Measurements from ENCODE around the gene UQCR11.

The UQCR11 gene

DNA sequence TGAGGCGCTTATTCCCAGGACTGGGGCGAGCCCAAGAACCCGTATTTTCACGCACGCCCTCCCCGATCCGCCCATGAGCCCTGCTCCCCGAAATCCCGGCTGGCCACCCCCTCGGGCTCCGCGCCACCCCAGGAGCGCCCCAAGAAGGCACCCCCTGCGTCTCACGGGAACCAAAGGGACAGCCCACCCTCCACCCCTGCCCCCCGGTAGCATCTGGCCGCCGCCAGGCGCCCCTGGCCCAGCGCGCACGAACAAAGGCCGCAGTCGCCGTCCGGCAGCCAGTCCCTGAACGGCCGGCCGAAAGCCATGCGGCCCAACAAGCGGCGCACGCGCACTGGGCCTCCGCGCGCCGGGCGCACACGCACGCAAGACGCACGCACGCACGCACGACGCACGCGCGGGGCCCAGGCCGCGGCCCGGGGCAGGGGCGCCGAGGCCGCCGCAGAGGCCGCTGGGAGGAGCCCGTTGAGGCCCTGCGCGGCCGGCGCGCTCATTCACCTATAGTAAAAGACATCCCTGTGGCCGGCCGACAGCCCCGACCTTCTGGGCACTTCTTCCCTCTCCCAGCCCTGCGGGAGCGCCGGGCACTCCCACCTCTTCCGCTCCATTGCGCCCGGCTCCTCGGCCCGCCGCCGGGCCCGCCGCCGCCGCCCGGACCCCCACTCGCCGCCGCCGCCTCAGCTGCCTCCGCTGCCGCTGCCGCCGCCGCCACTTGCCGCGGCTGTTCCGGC lies 13.1 kb downstream of the UQCR11 start:
- Histone ChIP-seq H3K4me1 (ENCODE audit: insufficient read depth, poor library complexity, severe bottlenecking) (peaks cover 30% of the 10 kb centered on the region), H3K27me3 (ENCODE audit: insufficient read depth, poor library complexity, severe bottlenecking) (no peaks in the 10 kb centered on the region), H3K9me3 (ENCODE audit: severe bottlenecking) (no peaks in the 10 kb centered on the region), H3K4me3 (ENCODE audit: severe bottlenecking) (peak overlapping the region; percentile 95), H3K27ac (ENCODE audit: poor library complexity, severe bottlenecking) (peak overlapping the region; percentile 90), H3K36me3 (ENCODE audit: low read depth) (peaks cover 8% of the 10 kb centered on the region)
- ATAC-seq (ENCODE audit: low read depth) (peak; percentile 71), DNase-seq (ENCODE audit: low spot score) (no peak)
- TF ChIP-seq, protein P1, sequence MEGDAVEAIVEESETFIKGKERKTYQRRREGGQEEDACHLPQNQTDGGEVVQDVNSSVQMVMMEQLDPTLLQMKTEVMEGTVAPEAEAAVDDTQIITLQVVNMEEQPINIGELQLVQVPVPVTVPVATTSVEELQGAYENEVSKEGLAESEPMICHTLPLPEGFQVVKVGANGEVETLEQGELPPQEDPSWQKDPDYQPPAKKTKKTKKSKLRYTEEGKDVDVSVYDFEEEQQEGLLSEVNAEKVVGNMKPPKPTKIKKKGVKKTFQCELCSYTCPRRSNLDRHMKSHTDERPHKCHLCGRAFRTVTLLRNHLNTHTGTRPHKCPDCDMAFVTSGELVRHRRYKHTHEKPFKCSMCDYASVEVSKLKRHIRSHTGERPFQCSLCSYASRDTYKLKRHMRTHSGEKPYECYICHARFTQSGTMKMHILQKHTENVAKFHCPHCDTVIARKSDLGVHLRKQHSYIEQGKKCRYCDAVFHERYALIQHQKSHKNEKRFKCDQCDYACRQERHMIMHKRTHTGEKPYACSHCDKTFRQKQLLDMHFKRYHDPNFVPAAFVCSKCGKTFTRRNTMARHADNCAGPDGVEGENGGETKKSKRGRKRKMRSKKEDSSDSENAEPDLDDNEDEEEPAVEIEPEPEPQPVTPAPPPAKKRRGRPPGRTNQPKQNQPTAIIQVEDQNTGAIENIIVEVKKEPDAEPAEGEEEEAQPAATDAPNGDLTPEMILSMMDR (IDR thresholded peaks at IDR 0.05; ENCODE audit: poor library complexity, severe bottlenecking), result no peak

DNA sequence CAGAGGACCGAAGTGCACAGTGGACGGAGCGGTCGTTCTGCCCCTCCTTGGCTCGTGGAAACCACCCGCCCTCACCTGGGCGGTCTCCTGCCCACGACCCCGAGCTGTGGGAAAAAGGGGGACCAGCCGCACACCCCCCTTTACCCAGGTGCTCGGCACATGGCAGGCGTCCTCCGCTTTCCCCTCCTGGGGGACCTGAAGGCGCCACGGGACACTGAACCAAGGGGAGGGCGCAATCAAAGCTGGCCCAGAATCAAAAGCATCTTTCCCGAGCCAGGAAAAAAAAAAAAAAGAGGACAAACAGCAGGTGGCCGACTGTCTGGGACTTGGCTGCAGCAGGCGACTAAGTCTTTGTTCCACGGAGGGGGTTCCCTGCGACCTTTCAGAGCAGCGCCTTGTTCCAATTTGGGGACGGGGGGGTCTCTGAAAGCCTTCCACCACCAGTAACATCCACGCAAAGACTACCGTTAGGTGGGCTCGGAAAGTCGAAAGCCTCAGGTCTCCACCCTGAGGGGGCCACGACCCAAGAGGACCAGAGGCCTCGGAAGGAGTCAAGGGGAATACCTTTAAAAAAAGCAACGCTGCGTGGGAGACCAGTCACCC lies 13.7 kb downstream of the UQCR11 start:
- no peaks in the 10 kb centered on the region for H3K9me3 ChIP-seq (ENCODE audit: severe bottlenecking)
- DNase-seq (ENCODE audit: low spot score) (no peak), ATAC-seq (ENCODE audit: low read depth) (no peak)
- no peaks in the 10 kb centered on the region for H3K27me3 ChIP-seq (ENCODE audit: insufficient read depth, poor library complexity, severe bottlenecking)
- peak overlapping the region; percentile 90 for H3K27ac ChIP-seq (ENCODE audit: poor library complexity, severe bottlenecking)
- TF ChIP-seq, protein P1 (IDR thresholded peaks at IDR 0.05; ENCODE audit: poor library complexity, severe bottlenecking), result no peak
- H3K4me1 ChIP-seq (ENCODE audit: insufficient read depth, poor library complexity, severe bottlenecking), result peaks cover 30% of the 10 kb centered on the region
- peaks cover 2% of the 10 kb centered on the region for H3K36me3 ChIP-seq (ENCODE audit: low read depth)
- H3K4me3 ChIP-seq (ENCODE audit: severe bottlenecking), result peak overlapping the region; percentile 95

DNA sequence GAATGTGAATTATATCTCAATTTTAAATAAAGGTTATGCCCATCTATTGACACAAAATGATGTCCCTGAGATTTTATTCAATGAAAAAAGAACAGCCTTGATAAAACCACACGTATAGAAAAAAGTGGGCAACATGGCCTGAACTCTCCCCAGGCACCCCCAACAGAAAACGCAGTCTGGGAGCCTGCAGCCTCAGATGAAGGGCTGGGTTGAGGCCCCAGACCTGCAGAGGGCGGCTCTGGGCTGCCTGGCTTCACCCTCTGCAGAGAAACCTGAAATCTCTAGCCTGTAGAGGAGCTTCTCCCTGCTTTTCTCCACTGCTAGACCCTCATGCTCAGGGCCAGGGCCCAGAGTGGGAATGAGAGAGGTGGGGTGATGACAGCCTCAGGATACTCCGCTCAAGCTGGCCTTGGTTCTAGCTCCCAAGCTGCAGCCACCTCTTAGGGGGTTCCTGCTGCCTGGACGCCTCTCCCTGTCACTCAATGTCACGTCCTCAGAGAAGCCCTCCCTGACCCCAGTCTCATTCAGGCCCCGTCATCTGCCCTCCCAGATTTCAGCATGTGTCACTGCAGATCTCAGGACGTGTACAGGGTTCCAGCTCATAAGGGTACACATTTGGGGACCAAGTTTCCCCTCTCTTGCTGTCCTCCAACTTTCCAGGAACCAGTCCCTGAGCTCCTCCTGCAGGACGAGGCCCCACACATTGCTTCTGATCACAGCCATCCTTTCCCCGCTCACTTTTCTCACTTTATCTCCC lies 14.4 kb downstream of the UQCR11 start:
- no peaks in the 10 kb centered on the region for H3K27me3 ChIP-seq (ENCODE audit: insufficient read depth, poor library complexity, severe bottlenecking)
- peaks cover 30% of the 10 kb centered on the region for H3K4me1 ChIP-seq (ENCODE audit: insufficient read depth, poor library complexity, severe bottlenecking)
- DNase-seq (ENCODE audit: low spot score), result peak; percentile 38

DNA sequence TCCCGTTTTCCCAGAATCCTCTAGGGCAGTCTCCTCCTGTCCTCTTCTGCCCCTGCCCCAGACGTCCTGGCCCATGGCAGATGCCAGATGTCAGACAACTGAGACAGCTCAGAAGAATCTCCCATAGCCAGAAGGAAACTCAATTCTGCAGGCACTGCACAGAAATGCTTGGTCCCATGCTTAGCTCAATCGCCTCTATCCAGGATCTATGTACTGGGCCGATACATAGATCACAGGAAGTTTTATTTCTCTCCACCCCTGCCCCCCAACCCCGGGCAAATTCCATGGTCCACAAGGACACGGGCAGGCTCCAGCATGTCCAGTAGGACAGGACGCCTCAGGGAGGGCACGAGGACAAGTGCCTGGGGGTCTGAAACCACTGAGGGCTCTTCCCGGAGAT lies 17.4 kb downstream of the UQCR11 start:
- peaks cover 19% of the 10 kb centered on the region for H3K36me3 ChIP-seq (ENCODE audit: low read depth)
- TF ChIP-seq, protein P1 (IDR thresholded peaks at IDR 0.05; ENCODE audit: poor library complexity, severe bottlenecking), result no peak
- no peaks in the 10 kb centered on the region for H3K27me3 ChIP-seq (ENCODE audit: insufficient read depth, poor library complexity, severe bottlenecking)
- H3K27ac ChIP-seq (ENCODE audit: poor library complexity, severe bottlenecking), result peak overlapping the region; percentile 90
- no peaks in the 10 kb centered on the region for H3K9me3 ChIP-seq (ENCODE audit: severe bottlenecking)
- no peak for ATAC-seq (ENCODE audit: low read depth)
- DNase-seq (ENCODE audit: low spot score), result no peak
- no peak overlapping the region for H3K4me3 ChIP-seq (ENCODE audit: severe bottlenecking)
- H3K4me1 ChIP-seq (ENCODE audit: insufficient read depth, poor library complexity, severe bottlenecking), result peaks cover 30% of the 10 kb centered on the region

More for the DNA sequence above, 14.4 kb downstream of the UQCR11 start:
- H3K4me3 ChIP-seq (ENCODE audit: severe bottlenecking), result peak overlapping the region; percentile 95
- peaks cover 3% of the 10 kb centered on the region; the same call in 1 of the 2 replicates for H3K36me3 ChIP-seq (ENCODE audit: low read depth)
- peak; percentile 28; the same call in 2 of the 3 replicates for ATAC-seq (ENCODE audit: low read depth)
- TF ChIP-seq, protein P1 (IDR thresholded peaks at IDR 0.05; ENCODE audit: poor library complexity, severe bottlenecking), result peak; percentile 34
- H3K27ac ChIP-seq (ENCODE audit: poor library complexity, severe bottlenecking), result peak overlapping the region; percentile 90
- H3K9me3 ChIP-seq (ENCODE audit: severe bottlenecking), result no peaks in the 10 kb centered on the region
